Measurements from ENCODE around the gene BAG3.

DNA sequence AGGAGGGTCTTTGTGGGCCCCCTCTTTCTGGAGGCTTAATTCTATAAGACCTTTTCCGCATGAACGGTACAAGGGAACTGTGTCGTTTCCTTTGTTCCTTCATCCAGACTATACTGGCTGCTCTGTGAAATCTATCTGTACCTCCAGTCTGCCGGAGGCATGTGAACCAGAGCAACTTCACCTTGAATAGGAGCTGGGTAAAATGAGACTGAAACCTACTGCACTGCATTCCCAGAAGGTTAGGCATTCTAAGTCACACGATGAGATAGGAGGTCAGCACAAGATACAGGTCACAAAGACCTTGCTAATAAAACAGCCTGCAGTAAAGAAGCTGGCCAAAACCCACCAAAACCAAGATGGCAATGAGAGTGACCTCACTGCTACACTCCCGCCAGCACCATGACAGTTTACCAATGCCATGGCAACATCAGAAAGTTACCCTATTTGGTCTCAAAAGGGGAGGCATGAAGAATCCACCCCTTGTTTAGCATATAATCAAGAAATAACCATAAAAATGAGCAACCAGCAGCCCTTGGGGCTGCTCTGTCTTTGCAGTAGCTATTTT is 37.9 kb downstream of the BAG3 start:
- TF ChIP-seq TEAD4 (IDR thresholded peaks at IDR 0.05) (no peak), CREB1 (IDR thresholded peaks at IDR 0.05; ENCODE audit: low read depth) (no peak), NFIC (IDR thresholded peaks at IDR 0.05) (no peak), EGR1 (IDR thresholded peaks at IDR 0.05) (no peak), RAD21 (IDR thresholded peaks at IDR 0.05; ENCODE audit: low read depth) (no peak), EP300 (IDR thresholded peaks at IDR 0.05; ENCODE audit: borderline replicate concordance) (no peak), TCF12 (IDR thresholded peaks at IDR 0.05; ENCODE audit: low read depth) (no peak), YY1 (IDR thresholded peaks at IDR 0.05; ENCODE audit: low read depth) (no peak), FOXM1 (IDR thresholded peaks at IDR 0.05; ENCODE audit: borderline replicate concordance, low read depth) (no peak), TAF1 (IDR thresholded peaks at IDR 0.05; ENCODE audit: low read depth) (no peak), ZBTB7A (IDR thresholded peaks at IDR 0.05; ENCODE audit: low read depth) (no peak), CEBPB (IDR thresholded peaks at IDR 0.05) (no peak)
- TF ChIP-seq, protein P1, sequence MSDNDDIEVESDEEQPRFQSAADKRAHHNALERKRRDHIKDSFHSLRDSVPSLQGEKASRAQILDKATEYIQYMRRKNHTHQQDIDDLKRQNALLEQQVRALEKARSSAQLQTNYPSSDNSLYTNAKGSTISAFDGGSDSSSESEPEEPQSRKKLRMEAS (IDR thresholded peaks at IDR 0.05), result no peak
- TF ChIP-seq, protein P2, sequence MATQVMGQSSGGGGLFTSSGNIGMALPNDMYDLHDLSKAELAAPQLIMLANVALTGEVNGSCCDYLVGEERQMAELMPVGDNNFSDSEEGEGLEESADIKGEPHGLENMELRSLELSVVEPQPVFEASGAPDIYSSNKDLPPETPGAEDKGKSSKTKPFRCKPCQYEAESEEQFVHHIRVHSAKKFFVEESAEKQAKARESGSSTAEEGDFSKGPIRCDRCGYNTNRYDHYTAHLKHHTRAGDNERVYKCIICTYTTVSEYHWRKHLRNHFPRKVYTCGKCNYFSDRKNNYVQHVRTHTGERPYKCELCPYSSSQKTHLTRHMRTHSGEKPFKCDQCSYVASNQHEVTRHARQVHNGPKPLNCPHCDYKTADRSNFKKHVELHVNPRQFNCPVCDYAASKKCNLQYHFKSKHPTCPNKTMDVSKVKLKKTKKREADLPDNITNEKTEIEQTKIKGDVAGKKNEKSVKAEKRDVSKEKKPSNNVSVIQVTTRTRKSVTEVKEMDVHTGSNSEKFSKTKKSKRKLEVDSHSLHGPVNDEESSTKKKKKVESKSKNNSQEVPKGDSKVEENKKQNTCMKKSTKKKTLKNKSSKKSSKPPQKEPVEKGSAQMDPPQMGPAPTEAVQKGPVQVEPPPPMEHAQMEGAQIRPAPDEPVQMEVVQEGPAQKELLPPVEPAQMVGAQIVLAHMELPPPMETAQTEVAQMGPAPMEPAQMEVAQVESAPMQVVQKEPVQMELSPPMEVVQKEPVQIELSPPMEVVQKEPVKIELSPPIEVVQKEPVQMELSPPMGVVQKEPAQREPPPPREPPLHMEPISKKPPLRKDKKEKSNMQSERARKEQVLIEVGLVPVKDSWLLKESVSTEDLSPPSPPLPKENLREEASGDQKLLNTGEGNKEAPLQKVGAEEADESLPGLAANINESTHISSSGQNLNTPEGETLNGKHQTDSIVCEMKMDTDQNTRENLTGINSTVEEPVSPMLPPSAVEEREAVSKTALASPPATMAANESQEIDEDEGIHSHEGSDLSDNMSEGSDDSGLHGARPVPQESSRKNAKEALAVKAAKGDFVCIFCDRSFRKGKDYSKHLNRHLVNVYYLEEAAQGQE (IDR thresholded peaks at IDR 0.05; ENCODE audit: low read depth), result no peak
